HCEC 1CT (cell line): Measurements from ENCODE around the gene IL11RA.

Experiments used
- DNase-seq: peaks from one replicate; pipeline ENCODE4 v3.0.0-alpha.2; 2017

Gene IL11RA

GRCh38 chr9:34651876-34652601 is at the start of gene IL11RA:
Gene IL11RA (plus strand): TSS chr9:34652185. CDS start chr9:34655218, 3,033 bp downstream.
- peak; percentile 79 for DNase-seq

- DNase-seq = peak; percentile 51
These were observed 48.3 kb upstream of the IL11RA start for GRCh38 chr9:34603610-34604231.

- no peak for DNase-seq
These were observed 45.8 kb upstream of the IL11RA start for GRCh38 chr9:34606190-34606589.

- no peak for DNase-seq
These were observed 45.1 kb upstream of the IL11RA start for GRCh38 chr9:34606905-34607304.

- no peak for DNase-seq
These were observed 44.7 kb upstream of the IL11RA start for GRCh38 chr9:34607331-34607730.

- DNase-seq = no peak
These were observed 41.4 kb upstream of the IL11RA start for GRCh38 chr9:34610434-34611206.

- DNase-seq = no peak
These were observed 40.7 kb upstream of the IL11RA start for GRCh38 chr9:34611251-34611810.

- DNase-seq = peak; percentile 80
These were observed 39.9 kb upstream of the IL11RA start, which contains the start of gene RPP25L for GRCh38 chr9:34611811-34612787. Gene RPP25L (minus strand): TSS chr9:34612097. CDS start chr9:34611296, 801 bp downstream.

GRCh38 chr9:34612788-34613390 is 39.1 kb upstream of the IL11RA start:
- DNase-seq = peak; percentile 72

- DNase-seq = no peak
These were observed 36.9 kb upstream of the IL11RA start for GRCh38 chr9:34615132-34615531.

GRCh38 chr9:34620061-34620994 is 31.7 kb upstream of the IL11RA start, which contains the start of gene DCTN3:
Gene DCTN3 (minus strand): TSS chr9:34620495. CDS start chr9:34620464, 31 bp downstream.
- DNase-seq = peak; percentile 95

- no peak for DNase-seq
These were observed 28.4 kb upstream of the IL11RA start for GRCh38 chr9:34623374-34624235.

GRCh38 chr9:34624475-34625185 is 27.4 kb upstream of the IL11RA start:
- DNase-seq = no peak

GRCh38 chr9:34625186-34625486 is 26.8 kb upstream of the IL11RA start:
- DNase-seq = no peak

GRCh38 chr9:34627716-34628655 is 24.0 kb upstream of the IL11RA start:
- DNase-seq = no peak

- DNase-seq = no peak
These were observed 23.1 kb upstream of the IL11RA start, which contains the start of gene ARID3C for GRCh38 chr9:34628656-34629490. Gene ARID3C (minus strand): TSS chr9:34629066. CDS start chr9:34628014, 1,052 bp downstream.

GRCh38 chr9:34629491-34629808 is 22.5 kb upstream of the IL11RA start:
- DNase-seq = no peak
